C4-2B (cell line): ENCODE measurements around the gene SLC2A10.

ENCODE experiments used
- H3K27ac ChIP-seq: fragments of 450-650 bp; 2 replicates; pipeline ENCODE4 v1.5.1; 2017
- CTCF ChIP-seq: fragments of 450-650 bp; conservative IDR thresholded peaks from 2 replicates; pipeline ENCODE4 v1.5.1; 2017; ENCODE audit warnings: mild to moderate bottlenecking
- ZFX ChIP-seq: fragments of 450-650 bp; IDR thresholded peaks from 2 replicates; pipeline ENCODE4 v1.6.1; 2017

Gene SLC2A10

GRCh38 chr20:46746956-46747526, 37.6 kb downstream of the SLC2A10 start:
- no peak for TF ChIP-seq CTCF
- TF ChIP-seq ZFX, result no peak
- no peak overlapping the region for H3K27ac ChIP-seq

GRCh38 chr20:46749147-46749546, 39.7 kb downstream of the SLC2A10 start:
- TF ChIP-seq ZFX (no peak), CTCF (no peak)
- no peak overlapping the region for H3K27ac ChIP-seq

- H3K27ac ChIP-seq, result no peak overlapping the region
- no peak for TF ChIP-seq ZFX
Observed at GRCh38 chr20:46751856-46752255, 42.4 kb downstream of the SLC2A10 start.

DNA sequence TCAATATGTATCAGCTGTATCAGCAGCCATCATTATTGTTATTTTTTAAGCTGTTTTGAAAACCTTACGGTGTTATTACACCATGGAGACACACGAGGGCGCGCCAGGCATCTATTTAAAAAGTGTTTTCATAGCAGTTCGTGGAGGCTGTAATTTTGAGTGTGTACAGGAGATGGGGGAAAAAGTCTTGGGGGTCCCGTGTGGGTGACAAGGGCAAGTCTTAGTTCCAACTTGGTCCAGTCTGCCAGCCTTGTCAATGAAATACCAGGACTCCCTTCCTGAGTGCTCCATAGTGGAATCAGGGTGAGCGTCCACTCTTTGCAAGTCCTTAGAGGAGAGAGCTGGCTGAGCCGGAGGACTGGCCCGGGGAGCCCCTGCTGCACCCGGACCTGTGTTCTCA, 43.3 kb downstream of the SLC2A10 start:
- TF ChIP-seq CTCF, result peak; percentile 87
- no peak for TF ChIP-seq ZFX
- H3K27ac ChIP-seq, result no peak overlapping the region

GRCh38 chr20:46755483-46756413, 46.3 kb downstream of the SLC2A10 start:
- TF ChIP-seq ZFX, result no peak
- no peak for TF ChIP-seq CTCF
- H3K27ac ChIP-seq, result no peak overlapping the region

DNA sequence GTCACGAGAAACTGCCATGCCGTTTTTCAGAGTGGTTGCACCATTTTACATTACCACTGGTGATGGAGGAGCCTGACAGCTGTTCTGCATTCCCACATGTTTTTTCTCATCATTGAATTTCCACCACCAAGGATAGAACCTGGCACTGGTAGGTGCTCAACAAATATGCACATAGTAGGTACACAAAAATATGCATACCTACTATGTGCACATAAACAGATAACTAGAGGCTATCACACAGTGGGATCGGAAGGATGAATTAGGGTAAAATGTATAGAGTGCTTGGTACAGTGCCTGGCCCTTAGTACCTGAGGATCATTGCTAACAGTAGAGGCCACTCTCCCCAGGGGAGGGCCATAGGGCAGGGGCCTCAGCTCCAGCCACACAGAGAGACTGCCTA, 47.0 kb downstream of the SLC2A10 start:
- TF ChIP-seq CTCF (no peak), ZFX (no peak)
- H3K27ac ChIP-seq, result no peak overlapping the region

DNA sequence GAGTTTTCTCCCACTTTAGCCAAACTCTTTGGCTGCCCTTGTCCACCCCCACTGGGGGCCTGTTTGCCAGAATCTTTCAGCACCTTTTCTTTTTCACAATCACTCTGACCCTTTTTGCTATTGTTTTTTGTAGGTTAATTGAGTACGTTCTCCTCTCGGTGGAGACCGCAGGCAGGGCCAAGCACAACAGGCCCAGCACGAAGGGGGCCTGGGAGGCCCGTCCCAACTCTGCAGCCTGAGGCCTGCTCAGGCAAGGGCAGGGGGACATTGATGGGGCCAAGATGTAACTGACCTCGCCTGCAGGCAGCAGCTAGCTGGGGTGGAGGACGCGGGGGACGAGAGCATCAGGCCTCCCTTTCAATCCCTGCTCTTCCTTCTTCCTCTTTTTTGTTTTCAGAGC, 47.7 kb downstream of the SLC2A10 start:
- H3K27ac ChIP-seq, result no peak overlapping the region
- no peak for TF ChIP-seq ZFX
- no peak for TF ChIP-seq CTCF
